Fibroblast of gingiva (primary cell): Measurements from ENCODE around the gene SLC25A18.
A peak's percentile ranks its signal among the peaks of the same experiment; 100 is the strongest.

ENCODE experiments used
- DNase-seq: peaks from one replicate; pipeline ENCODE4 v3.0.0-alpha.2; 2011; ENCODE audit warnings: low read depth

The SLC25A18 gene

DNA sequence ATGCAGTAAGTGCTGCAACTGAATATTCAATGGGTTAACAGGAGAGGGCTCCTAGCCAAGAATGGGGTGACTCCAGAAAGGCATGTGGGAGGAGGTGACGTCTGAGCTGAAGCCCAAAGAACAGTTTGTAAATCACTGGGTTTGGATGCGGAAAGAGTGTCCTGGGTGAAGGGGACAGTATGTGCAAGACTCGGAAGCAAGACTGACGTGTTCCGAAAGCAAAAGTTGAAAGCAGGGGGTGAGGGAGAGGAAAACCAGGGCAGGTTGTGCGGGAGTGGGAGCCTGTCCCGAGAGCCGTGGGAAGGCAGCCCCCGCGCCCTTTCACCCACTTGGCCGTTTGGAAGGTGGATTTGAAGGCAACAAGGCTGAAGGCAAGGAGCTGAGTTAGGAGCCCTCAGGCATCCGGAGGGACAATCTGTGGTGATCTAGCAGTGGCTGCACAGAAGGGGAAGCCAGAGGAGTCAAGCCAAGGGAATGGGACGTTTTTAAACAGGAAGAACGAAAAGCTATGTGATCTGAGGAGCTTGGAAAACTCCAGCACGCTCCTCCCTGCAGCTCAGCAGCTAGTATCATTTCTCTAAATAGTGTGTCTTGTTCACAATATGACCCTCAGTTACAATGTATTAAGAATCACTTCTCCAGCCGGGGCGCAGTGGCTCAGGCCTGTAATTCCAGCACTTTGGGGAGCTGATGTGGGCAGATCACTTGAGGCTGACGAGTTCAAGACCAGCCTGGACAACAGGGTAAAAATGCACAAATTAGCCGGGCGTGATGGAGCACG lies 7.7 kb downstream of the SLC25A18 start:
- DNase-seq: peak; percentile 94

DNA sequence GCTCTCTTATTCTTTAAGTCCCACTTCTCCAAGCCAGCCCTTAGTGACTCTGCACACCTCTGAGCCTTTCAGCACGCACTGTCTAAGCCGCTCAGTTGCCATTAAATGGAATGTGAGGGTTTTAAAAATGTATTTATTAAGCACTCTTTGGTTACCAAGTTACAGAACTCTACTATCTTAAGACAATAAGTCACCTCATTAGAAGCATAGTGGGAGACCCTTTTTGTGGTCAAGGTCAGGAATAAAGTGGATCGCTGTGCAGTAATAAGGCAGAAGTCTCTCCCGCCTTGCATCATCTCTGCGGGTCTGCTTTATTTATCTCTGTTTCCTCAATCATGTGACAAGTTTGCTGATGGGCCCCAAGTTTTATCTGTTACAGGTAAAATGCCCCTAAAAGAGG lies 11.9 kb downstream of the SLC25A18 start:
- DNase-seq: no peak

DNA sequence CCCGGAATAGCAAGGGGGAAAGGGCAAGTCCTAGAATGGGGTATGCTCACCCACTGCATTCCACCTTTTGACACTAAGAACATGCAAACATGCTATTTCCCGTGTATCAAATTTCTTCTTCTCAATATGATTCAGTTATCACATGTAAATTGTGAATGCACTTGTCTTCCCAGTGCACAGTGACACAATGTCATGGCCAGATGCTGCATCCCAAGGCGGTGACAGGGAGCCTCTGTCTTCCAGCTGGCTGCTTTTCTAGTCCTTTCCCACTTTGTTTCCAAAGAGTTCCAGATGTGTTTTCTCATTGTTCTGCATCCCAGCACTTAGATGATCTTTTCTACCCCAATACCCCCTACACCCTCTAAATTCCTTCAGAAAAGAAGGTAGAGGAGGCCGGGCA lies 12.4 kb downstream of the SLC25A18 start:
- DNase-seq: no peak

DNA sequence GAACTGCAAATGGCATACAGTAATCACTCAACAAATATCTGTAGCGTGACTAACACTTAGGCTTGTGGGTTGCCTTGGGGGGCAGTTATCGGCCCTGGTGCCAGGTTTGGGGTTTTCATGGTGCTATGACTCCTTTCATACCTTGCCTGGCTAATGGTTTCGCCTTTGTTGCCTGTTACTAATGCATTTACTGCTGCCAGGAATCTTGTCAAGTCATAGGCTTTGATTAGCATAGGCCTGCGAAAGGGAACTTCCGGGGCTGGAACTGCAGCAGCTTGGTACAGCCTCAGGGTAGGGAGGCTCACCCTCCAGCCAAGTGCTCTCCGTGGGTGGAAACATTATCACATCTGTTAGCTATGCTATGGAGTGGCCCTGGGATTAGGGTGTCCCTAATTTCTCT lies 13.2 kb downstream of the SLC25A18 start:
- peak; percentile 68 for DNase-seq

DNA sequence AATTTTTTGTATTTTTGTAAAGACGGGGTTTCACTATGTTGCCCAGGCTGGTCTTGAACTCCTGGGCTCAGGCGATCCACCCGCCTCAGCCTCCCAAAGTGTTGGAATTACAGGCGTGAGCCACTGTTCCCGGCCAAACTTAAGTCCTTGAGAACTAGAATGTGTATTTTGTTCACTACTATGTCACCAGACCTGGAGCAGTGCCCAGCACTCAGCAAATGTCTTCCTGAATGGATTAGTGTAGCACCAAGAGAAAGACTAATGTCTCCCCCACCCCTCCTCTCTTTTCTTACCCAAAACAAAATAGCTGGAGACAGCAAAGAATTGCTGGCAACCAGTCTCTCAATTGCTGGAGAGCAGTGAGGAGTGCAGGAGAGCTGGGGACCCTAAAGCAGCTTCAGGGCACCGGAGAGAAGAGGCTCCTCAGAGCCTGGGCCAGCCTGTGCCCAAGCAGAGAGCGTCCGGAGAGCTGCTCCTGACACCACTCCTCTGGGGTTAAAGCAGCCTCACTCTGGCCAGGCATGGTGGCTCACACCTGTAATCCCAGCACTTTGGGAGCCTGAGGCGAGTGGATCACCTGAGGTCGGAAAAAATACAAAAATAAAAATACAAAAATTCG lies 14.9 kb downstream of the SLC25A18 start:
- peak; percentile 22 for DNase-seq

DNA sequence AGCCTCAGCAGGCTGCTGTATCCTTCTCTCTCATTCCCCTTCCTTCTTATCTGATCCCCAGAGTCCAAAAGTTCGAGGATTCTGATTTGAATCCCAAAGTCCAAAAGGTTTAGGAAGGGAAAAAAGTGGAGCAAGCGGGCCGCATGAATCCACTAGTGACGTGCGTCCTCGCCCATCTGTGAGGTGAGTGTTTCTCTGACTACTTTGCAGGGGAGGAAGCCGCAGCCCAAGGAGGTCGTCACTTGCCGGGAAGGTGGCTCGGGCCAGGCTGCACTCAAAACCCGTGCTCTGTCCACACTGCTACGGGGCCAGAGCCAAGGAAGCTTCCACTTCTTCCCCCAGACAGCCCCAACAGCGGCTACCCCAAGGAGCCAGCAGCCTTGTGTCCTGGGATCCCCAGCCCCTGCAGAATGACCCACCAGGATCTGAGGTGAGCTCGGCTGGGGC lies 16.3 kb downstream of the SLC25A18 start:
- DNase-seq: no peak

DNA sequence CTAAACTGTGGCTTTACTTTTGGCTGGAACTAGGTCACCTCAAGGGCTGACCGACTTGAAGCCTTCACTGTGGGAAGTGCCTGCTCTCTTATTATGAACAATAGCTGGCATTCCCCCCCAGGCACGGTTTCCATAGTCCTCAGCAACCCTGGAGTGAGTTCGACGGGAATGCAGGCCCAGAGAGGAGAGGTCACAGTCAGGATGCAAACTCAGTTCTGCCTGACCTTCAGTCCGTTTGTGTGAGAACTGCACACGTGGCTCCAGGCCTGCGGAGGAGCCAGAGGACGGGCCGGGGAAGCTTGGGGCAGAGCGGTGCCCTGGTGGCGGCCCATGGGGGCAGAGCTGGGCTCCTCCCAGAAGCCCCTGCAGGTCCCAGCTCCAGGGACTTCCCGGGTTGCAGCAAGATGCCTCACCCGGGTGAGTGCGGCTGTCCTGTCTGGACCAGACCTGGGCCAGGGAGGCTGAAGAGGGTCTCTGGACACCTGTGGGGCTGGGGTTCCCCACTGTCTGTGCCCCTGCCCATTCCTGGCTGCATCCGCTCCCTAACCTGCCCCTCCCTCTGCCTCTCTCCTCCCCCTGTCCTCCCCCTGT lies 17.2 kb downstream of the SLC25A18 start:
- no peak for DNase-seq

DNA sequence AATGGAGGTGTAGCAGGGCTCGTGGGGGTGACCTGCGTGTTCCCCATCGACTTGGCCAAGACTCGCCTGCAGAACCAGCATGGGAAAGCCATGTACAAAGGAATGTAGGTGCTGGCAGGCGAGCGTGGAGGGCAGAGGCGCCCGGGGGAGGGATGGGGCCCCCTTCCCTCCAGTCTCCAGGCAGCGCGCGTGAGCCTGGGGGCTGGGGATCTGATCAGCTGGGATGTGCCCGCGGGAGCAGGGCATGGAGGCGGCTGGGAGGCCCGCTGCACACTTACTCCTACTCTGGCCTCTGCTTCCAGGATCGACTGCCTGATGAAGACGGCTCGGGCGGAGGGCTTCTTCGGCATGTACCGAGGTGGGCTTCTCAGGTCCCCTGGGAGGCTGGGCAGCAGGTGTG lies 17.8 kb downstream of the SLC25A18 start:
- DNase-seq: no peak

DNA sequence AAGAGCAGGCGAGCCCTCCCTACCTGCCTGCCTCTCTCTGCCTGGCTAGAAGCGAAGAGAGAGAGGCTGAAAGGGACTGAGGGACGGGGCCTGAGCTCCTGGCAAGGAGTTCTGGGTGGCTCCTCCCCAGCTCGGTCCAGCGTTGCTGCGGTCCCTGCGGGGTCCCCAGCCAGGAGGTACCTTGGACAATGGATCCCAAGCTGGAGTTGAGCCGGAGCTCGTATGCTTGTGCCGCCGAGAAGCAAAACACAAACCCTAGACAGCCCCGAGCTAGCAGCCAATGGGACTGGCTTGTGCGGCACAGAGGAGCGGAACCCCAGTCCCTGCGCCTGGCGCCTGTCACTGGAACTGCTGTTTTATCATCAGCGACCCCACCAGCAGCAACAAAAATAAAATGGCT lies 18.3 kb downstream of the SLC25A18 start:
- DNase-seq: no peak

DNA sequence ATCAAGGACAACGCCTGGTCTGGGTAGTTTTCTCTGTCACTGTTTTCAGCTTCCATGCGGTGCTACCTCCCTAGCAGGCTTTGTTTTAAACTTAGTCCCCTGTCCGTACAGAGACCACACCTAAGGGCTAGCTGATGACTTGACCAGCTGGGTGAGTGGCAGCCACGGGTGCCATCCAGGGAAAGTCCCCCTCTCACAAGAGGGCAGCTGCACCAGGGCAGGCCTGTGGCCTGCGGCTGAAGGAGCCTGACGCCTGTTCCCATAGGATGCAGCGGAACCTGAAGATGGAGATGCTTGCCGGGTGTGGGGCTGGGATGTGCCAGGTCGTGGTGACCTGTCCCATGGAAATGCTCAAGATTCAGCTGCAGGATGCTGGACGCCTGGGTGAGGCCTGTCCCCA lies 19.9 kb downstream of the SLC25A18 start:
- no peak for DNase-seq

DNA sequence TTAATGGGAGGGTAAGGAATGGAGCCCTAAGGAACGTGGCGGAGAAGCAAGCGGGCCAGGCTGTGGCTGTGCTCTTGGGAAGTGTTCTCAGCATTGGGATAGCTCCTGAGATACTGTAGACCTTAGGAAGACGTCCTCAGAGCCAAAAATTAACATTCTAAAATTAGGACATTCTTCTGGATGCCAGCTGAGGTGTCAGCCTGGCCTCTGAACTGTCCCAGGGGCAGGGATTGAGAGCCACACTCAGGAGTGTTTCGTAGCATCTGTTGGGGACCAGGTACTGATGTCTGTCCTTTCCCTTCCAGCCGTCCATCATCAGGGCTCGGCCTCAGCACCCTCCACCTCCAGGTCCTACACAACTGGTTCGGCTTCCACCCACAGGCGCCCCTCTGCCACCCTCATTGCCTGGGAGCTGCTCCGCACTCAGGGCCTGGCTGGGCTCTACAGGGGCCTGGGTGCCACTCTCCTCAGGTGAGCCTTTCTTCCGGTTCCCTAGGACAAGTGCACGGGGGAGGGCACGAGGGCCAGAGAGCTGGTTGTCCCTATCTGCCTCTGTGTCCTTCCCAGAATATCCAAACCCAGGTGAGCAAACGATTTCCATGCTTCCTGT lies 23.6 kb downstream of the SLC25A18 start:
- DNase-seq: no peak

DNA sequence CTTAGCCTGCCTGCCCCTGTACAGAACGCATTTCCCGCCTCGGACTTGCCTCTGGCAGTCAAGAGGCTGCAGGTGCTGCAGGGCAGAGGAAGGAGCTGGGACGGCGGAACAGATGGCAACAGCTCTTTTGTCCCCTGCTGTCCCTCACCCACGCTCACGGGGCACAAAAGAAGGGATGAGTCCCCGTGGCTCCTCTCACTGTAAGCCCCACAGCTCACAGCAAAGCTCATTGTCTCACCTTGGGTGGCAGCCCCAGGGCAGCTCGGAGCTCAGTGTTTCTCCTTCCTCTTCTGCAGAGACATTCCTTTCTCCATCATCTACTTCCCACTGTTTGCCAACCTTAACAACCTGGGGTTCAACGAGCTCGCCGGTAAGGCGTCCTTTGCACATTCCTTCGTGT lies 24.3 kb downstream of the SLC25A18 start:
- no peak for DNase-seq

DNA sequence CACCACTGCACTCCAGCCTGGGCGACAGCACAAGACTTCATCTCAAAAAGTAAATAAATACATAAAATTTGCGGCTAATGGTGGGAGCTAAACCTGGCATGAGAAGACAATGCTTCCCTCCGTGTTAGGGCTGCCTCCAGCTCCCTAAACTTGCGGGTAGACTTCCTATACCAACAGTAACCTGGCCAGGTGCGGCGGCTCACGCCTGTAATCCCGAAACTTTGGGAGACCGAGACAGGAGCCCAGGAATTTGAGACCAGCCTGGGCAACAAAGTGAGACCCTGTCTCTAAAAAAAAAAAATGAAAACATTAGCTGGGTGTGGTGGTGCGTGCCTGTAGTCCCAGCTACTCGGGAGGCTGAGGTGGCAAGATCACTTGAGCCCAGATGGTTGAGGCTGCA lies 25.3 kb downstream of the SLC25A18 start:
- no peak for DNase-seq

DNA sequence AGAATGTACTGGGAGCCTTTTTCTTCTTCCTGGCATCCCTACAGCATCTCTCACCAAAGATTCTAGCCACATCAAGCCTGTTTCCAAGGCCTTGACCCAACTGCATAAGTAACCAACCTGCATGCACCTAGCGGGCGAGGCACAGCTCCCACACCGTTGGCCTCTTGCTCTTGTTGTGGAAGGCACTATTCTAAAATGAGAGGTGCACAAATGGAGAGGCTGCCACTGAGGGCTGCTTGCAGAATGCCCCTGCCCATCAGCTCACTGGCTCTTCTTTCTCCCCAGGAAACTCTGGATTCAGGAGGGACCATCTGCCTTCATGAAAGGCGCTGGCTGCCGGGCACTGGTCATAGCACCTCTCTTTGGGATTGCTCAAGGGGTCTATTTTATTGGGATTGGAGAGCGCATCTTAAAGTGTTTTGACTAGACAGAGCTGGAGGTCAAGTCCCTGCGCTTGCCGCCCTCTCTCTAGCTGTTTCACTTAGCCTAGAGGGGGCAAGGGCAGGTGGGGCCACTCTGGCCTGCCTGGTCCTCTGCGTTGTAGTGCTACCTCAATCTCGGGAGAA lies 26.6 kb downstream of the SLC25A18 start:
- DNase-seq: no peak

DNA sequence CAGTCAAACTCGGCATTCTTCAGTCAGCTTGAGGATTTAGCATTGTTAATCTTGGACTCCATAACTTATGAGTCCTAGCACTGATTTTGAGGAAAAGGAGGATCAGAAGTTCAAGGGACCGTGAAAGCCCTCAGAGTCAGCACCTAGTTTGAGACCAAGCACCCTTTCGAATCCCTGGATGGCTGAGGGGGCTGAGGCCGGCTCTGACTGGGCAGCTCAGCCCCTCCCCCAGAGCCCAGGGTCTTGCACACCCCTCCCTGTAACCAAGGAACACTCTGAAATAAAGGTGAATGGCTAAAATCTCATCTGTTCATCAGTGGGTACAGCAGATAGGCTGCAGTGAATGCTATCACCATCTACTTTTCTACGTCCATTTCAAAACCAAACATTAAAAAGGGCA lies 27.3 kb downstream of the SLC25A18 start:
- DNase-seq: no peak

DNA sequence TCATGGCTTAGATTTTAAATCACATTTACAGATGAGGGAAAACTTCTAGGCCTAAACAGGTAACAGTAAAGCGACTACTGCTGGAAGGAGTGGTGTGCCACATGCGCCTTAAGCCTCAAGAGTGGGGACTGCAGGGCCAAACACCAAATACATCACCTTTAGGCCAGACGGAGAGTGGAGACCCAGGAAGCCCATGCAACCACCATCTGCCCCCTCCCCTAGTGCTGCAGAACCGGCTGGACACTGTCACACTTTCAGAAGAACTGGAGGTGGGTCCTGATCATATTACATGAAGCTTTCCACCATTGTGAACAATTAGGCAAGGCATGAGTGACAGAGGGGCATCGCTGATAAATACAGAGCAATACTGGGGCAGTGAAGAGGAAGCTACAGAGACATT lies 28.9 kb downstream of the SLC25A18 start:
- no peak for DNase-seq

DNA sequence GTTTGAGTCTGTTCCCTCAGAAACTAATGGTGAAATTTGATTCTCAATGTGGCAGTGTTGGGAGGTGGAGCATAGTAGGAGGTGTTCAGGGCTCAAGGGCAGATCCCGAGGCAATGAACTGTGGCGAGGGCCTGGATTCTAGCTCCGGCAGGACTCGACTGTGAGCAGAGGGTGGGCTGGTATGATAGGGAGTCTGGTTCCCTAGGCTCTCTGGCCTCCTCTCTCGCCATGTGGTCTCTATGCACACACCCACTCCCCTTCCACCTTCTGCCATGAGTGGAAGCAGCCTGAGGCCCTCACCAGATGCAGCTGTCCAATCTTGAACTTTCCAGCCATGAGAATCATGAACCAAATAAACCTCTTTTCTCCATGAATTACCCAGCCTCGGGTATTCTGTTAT lies 32.9 kb downstream of the SLC25A18 start:
- no peak for DNase-seq

DNA sequence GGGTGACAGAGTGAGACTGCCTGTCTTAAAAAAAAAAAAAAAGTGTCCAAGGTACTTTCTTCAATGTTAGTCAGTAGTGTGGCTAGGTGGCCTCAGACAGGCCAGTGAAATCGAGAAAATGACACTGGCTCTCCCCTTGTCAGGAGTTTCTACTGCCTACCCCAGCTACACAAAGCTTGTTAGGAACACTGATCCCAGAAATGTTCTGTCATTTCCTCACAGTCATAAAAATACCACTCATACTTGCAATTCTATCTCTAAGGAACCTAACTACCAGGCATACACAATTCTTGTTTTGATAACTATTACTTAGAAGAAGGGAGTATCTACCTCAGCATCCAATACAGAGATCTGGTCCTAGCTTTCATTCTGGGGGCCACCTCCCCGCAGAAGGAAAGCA lies 33.9 kb downstream of the SLC25A18 start:
- DNase-seq: no peak

DNA sequence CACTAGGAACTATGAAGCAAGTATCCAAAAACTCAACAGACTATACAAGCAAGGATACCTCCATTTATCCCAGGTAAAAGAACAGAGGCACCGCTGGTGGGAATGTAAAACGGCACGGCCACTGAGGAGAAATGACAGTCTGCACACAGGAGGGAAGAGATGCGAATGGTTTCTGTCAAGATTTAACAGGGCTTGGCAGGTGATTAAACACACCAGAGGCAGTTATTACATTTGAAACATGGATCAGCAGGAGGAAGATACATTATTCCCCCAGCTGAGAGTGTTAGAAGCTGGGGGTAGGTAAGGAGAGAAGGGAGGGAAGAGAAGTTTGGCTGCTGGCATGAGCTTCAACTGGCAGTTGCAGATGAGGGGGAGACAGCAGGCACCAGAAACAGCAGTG lies 35.0 kb downstream of the SLC25A18 start:
- DNase-seq: no peak

DNA sequence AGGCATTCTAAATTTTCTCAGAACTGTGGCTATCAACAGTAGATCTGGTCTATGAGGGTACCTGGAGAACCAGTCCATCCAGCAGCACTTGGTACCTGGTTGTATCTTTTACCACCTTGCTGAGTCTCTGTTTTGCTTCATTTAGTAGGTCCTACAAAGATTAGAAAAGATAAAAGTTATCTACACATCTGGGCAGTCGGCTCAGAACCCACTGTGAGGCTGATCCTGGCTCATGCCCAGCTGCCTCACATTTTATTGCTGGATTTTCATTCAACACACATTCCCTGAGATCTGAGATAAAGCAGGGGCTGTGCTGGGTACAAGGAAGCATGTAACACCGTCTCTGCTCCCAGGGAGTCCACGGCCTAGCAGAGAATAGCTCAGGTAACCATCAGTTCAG lies 37.7 kb downstream of the SLC25A18 start:
- DNase-seq: no peak

DNA sequence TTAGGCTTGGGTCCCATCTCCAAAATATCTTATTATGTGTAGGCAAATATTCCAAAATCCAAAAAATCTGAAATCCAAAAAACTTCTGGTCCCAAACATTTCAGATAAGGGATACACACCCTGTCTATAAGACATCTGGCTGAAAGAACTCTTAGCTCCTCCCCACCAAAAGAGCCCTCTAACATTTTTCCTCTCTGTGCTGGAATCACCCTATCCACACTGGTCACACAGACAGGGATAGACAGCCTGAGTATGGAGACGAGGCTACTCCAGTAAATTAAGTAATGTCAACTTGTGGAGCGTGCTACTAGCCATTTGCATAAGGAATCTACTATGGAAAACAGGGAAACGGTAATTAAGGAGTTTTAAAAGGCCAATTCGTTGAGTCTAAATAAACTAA lies 40.4 kb downstream of the SLC25A18 start:
- DNase-seq: no peak

DNA sequence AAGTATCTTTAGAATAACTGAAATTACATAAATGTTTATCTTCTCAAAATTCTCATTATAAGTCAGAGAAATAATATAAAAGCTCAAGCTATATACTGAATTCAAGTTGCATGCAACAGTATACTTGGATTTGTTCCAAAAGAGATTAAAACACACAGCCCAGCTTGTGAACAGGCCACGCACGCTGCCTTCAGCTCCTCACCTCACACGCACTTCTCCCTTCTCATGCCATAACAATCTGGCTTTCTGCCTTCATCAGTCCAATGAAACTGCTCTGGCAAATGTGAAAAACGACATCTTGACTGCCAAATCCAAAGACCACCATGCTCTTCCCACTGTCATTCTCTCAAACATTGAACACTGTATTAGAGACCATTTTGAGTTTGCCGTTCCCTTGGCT lies 43.2 kb downstream of the SLC25A18 start:
- DNase-seq: no peak
